Keratinocyte (primary cell): ENCODE data around the gene RNF17. TPM values are rescaled to one million over a fixed set of nuclear protein-coding genes. Genes with fewer than 3 reads are reported as not detected.

Experiments
- DNase-seq: peaks from one replicate; pipeline ENCODE4 v3.0.0-alpha.2; 2011; ENCODE audit warnings: low read depth, missing footprints, low spot score
- FAIRE-seq: peaks from 2 replicates; lab custom pipeline; 2011; peaks lifted over from hg19 to GRCh38; lab: Jason Lieb, UNC
- H2AFZ ChIP-seq: 2 replicates; pipeline ENCODE4 v1.6.0; 2012; ENCODE audit warnings: low read length, control low read depth, inconsistent platforms; ENCODE audit not compliant: control insufficient read depth
- H3K27ac ChIP-seq: 2 replicates; pipeline ENCODE4 v1.5.1; 2011; ENCODE audit warnings: low read length; ENCODE audit not compliant: control insufficient read depth, insufficient read depth
- H3K27me3 ChIP-seq: 3 replicates; pipeline ENCODE4 v1.6.0; 2011; ENCODE audit warnings: low read length; ENCODE audit not compliant: control insufficient read depth, insufficient read depth; ENCODE audit errors: extremely low read depth
- H3K36me3 ChIP-seq, 2 experiments: 2 replicates in 1 of 2; 3 replicates in 1 of 2; pipeline ENCODE4 v1.5.1; 2011; ENCODE audit warnings: low read length in 2 of 2, mild to moderate bottlenecking in 1 of 2; ENCODE audit not compliant: control insufficient read depth in 2 of 2, insufficient read depth in 2 of 2; ENCODE audit errors: extremely low read depth in 1 of 2
- H3K4me1 ChIP-seq: 3 replicates; pipeline ENCODE4 v1.5.1; 2011; ENCODE audit warnings: low read length; ENCODE audit not compliant: control insufficient read depth, insufficient read depth; ENCODE audit errors: extremely low read depth
- H3K4me2 ChIP-seq: 3 replicates; pipeline ENCODE4 v1.6.0; 2011; ENCODE audit warnings: low read depth, low read length; ENCODE audit not compliant: control insufficient read depth, insufficient read depth; ENCODE audit errors: extremely low read depth
- H3K4me3 ChIP-seq, 3 experiments: fragments of 200-600 bp in 1 of 3; sonication (generic) in 1 of 3; 2 replicates in 2 of 3; 3 replicates in 1 of 3; pipeline ENCODE4 v1.5.1; 2011 to 2016; ENCODE audit warnings: low read length in 3 of 3, mild to moderate bottlenecking in 3 of 3, control low read depth in 2 of 3, inconsistent platforms in 1 of 3, low read depth in 1 of 3, mixed read lengths in 1 of 3, mixed run types in 1 of 3, moderate library complexity in 1 of 3; ENCODE audit not compliant: control insufficient read depth in 2 of 3, insufficient read depth in 2 of 3; ENCODE audit errors: extremely low read depth in 1 of 3
- H3K79me2 ChIP-seq: 2 replicates; pipeline ENCODE4 v1.6.0; 2012; ENCODE audit warnings: low read length; ENCODE audit not compliant: control insufficient read depth, insufficient read depth
- H3K9ac ChIP-seq: 3 replicates; pipeline ENCODE4 v1.6.0; 2011; ENCODE audit warnings: low read length; ENCODE audit not compliant: control insufficient read depth, insufficient read depth; ENCODE audit errors: extremely low read depth
- H3K9me1 ChIP-seq: 3 replicates; pipeline ENCODE4 v1.6.0; 2011; ENCODE audit warnings: low read length; ENCODE audit not compliant: control insufficient read depth, insufficient read depth; ENCODE audit errors: extremely low read depth
- H3K9me3 ChIP-seq: 2 replicates; pipeline ENCODE4 v1.5.1; 2012; ENCODE audit warnings: low read depth, low read length; ENCODE audit not compliant: control insufficient read depth
- H4K20me1 ChIP-seq: 3 replicates; pipeline ENCODE4 v1.6.0; 2011; ENCODE audit warnings: low read length; ENCODE audit not compliant: control insufficient read depth, insufficient read depth; ENCODE audit errors: extremely low read depth
- EZH2 ChIP-seq: IDR thresholded peaks from one replicate; pipeline ENCODE4 v1.6.1; 2012; ENCODE audit warnings: inconsistent platforms, mild to moderate bottlenecking, low read length, moderate library complexity
- dilution Hi-C: fragments of 300-500 bp; cut with MboI; formaldehyde crosslinking; loops from one replicate; pipeline ENCODE4 v1.7.0; 2020; ENCODE audit warnings: low sequenced_read_pairs; ENCODE audit not compliant: extremely low pct_ligation_motif_present
- polyA plus RNA-seq, 5 experiments: library from polyadenylated mRNA; depleted of rRNA in 3 of 5; stranded (reverse) in 3 of 5; stranded (forward) in 1 of 5; unstranded in 1 of 5; fragments of >200 nt; gene quantifications; 1 replicate in 1 of 5; 2 replicates in 3 of 5; 3 replicates in 1 of 5; pipeline versions ENCODE4 v1.2.1 to v1.2.3, GENCODE V29; 2011 to 2012; ENCODE audit warnings: missing spikeins in 2 of 5, low read depth in 1 of 5, low replicate concordance in 1 of 5
- TF ChIP-seq, protein P1 (sequence below), 3 experiments: IDR thresholded peaks in 1 of 3; conservative IDR thresholded peaks in 1 of 3; optimal IDR thresholded peaks in 1 of 3; 2 replicates in 2 of 3; 3 replicates in 1 of 3; pipeline versions ENCODE3 to v1.5.1; 2011; ENCODE audit warnings: low read length in 3 of 3, mild to moderate bottlenecking in 3 of 3, moderate library complexity in 2 of 3, control low read depth in 1 of 3, inconsistent platforms in 1 of 3; ENCODE audit not compliant: insufficient read depth in 2 of 3; ENCODE audit errors: extremely low read depth in 1 of 3

RNF17 gene
- polyA plus RNA-seq, 1 donor (not counting 4 experiments of a cell fraction or from before 2014, with no cell fraction given), result not detected

DNA sequence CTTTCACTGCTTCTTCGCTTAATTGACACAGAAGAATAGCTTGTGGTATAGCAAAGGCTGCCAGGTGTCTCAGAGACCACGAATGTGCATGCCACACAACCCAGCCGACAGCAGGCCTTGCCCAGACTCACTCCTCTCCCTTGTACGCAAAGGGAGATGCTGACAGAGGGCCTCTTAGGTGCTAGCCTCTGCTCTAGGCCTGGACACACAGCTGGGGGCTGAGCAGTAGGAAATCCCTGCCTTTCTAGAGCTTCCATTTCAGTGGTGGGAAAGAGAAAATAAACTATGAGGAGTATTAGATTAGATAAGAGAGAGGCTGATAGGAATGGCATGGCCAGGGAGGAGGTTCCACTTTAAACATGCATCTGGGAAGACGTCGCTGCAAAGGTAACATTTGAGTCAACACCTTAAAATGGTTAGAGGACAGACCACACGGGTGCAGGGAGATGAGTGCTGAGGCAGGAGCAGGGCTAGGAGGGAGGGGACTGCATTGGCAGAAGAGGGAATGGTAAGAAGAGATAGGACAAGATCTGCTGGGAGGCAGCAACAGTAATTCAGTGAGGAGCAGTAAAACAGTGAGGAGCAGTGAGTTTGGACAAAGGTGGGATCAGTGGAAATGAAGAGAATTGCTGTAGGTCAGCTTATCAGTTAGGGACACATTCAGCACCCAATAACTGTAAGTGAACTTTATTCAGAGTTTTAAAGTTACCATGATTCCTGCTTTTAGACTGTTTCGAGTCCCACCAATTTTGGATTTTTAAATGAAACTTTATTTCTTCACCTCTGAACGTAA lies 100.0 kb downstream of the RNF17 start:
- TF ChIP-seq, protein P1, sequence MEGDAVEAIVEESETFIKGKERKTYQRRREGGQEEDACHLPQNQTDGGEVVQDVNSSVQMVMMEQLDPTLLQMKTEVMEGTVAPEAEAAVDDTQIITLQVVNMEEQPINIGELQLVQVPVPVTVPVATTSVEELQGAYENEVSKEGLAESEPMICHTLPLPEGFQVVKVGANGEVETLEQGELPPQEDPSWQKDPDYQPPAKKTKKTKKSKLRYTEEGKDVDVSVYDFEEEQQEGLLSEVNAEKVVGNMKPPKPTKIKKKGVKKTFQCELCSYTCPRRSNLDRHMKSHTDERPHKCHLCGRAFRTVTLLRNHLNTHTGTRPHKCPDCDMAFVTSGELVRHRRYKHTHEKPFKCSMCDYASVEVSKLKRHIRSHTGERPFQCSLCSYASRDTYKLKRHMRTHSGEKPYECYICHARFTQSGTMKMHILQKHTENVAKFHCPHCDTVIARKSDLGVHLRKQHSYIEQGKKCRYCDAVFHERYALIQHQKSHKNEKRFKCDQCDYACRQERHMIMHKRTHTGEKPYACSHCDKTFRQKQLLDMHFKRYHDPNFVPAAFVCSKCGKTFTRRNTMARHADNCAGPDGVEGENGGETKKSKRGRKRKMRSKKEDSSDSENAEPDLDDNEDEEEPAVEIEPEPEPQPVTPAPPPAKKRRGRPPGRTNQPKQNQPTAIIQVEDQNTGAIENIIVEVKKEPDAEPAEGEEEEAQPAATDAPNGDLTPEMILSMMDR (optimal IDR thresholded peaks at IDR 0.05 in 1 of 3, IDR thresholded peaks at IDR 0.05 in 1 of 3, conservative IDR thresholded peaks at IDR 0.05 in 1 of 3; ENCODE audit: extremely low read depth in 1 of 3, insufficient read depth in 2 of 3, low read length in 3 of 3), result no peak
- no peak for TF ChIP-seq EZH2
- Histone ChIP-seq H3K4me1 (peaks cover 2% of the 10 kb centered on the region), H3K79me2 (no peaks in the 10 kb centered on the region), H4K20me1 (no peaks in the 10 kb centered on the region), H3K4me2 (no peak overlapping the region), H3K27ac (no peak overlapping the region), H3K4me3 (no peak overlapping the region), H3K9ac (no peak overlapping the region), H3K9me1 (no peaks in the 10 kb centered on the region), H3K9me3 (no peaks in the 10 kb centered on the region), H2AFZ (no peak overlapping the region), H3K27me3 (no peaks in the 10 kb centered on the region), H3K36me3 (no peaks in the 10 kb centered on the region)
- dilution Hi-C loops, result no loop called here
- DNase-seq (no peak), FAIRE-seq (no peak)

DNA sequence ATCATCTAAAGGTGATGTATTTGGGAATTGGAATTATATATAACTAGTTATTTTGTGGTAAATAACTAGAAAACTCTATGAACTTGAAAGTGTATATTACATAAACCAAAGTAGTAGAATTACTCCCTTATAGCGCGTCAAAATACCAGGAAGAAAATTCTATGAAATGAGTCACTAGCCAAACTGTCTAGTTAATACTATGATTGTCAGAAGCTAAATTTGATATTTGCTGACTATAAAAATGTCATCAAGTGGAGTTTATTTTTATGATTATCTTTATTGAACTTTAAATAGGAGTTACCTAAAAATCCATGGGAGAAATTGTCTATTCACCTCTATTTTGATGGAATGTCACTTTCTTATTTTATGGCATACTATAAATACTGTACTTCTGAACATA lies 100.6 kb downstream of the RNF17 start:
- H3K4me2 ChIP-seq, result no peak overlapping the region
- H3K36me3 ChIP-seq, result no peaks in the 10 kb centered on the region
- H3K9me1 ChIP-seq, result no peaks in the 10 kb centered on the region
- no peaks in the 10 kb centered on the region for H3K27me3 ChIP-seq
- TF ChIP-seq EZH2, result no peak
- TF ChIP-seq, protein P1 (optimal IDR thresholded peaks at IDR 0.05 in 1 of 3, IDR thresholded peaks at IDR 0.05 in 1 of 3, conservative IDR thresholded peaks at IDR 0.05 in 1 of 3; ENCODE audit: extremely low read depth in 1 of 3, insufficient read depth in 2 of 3, low read length in 3 of 3), result no peak
- H3K79me2 ChIP-seq, result no peaks in the 10 kb centered on the region
- H3K4me3 ChIP-seq, result no peak overlapping the region
- H3K4me1 ChIP-seq, result peaks cover 2% of the 10 kb centered on the region
- H4K20me1 ChIP-seq, result no peaks in the 10 kb centered on the region
- no peak overlapping the region for H3K27ac ChIP-seq
- FAIRE-seq, result no peak
- H2AFZ ChIP-seq, result no peak overlapping the region
- no peak for DNase-seq
- H3K9ac ChIP-seq, result no peak overlapping the region
- dilution Hi-C loops, result no loop called here
- H3K9me3 ChIP-seq, result no peaks in the 10 kb centered on the region
